Ascending aorta (tissue), 2 donors: ENCODE data around the gene ZNF579. TPM values are rescaled to one million over a fixed set of nuclear protein-coding genes. Genes with fewer than 3 reads are reported as not detected.

Source experiments
- DNase-seq, 2 donors: peaks; one replicate each; pipeline ENCODE4 v3.0.0-alpha.2; 2019; ENCODE audit warnings: low spot score in 2 of 2
- H3K27ac ChIP-seq, 2 donors: fragments of 200-600 bp; sonication (generic); one replicate each; pipeline ENCODE4 v1.5.1; 2016 to 2017; ENCODE audit warnings: mild to moderate bottlenecking in 1 of 2
- H3K27me3 ChIP-seq: fragments of 200-600 bp; sonication (generic); one replicate; pipeline ENCODE4 v1.5.1; 2017
- H3K36me3 ChIP-seq, 2 donors: fragments of 200-600 bp; sonication (generic); one replicate each; pipeline ENCODE4 v1.5.1; 2016
- H3K4me1 ChIP-seq, 2 donors: fragments of 200-600 bp; sonication (generic); one replicate each; pipeline ENCODE4 v1.5.1; 2016 to 2017; ENCODE audit warnings: mild to moderate bottlenecking in 1 of 2
- H3K4me3 ChIP-seq, 2 donors: fragments of 200-600 bp; sonication (generic); one replicate each; pipeline ENCODE4 v1.5.1; 2016 to 2017; ENCODE audit warnings: mild to moderate bottlenecking in 1 of 2
- H3K9me3 ChIP-seq, 2 donors: fragments of 200-600 bp; sonication (generic); one replicate each; pipeline ENCODE4 v1.5.1; 2016
- intact Hi-C: fragments of 100-400 bp; cut with DNase I; formaldehyde crosslinking; loops from one replicate; pipeline ENCODE4 v1.15.1; 2023
- total RNA-seq: library from RNA; depleted of rRNA; stranded (reverse); fragments of >200 nt; gene quantifications from one replicate; pipeline ENCODE4 v1.1.0, GENCODE V29; 2016
- TF ChIP-seq, protein P1 (sequence below), 3 experiments: fragments of 200-600 bp in 2 of 3; fragments of 450-650 bp in 1 of 3; sonication (generic) in 2 of 3; IDR thresholded peaks; one replicate each; pipeline ENCODE4 v1.5.1; 2016 to 2019; ENCODE audit warnings: antibody characterized with exemption in 3 of 3, mild to moderate bottlenecking in 1 of 3, moderate library complexity in 1 of 3

ZNF579 gene
- total RNA-seq, 1 donor from 2014 or later, result 14.2 TPM

GRCh38 chr19:55609326-55609725 lies 28.7 kb upstream of the ZNF579 start:
- peaks cover 3 to 18% of the 10 kb centered on the region in 2 donors for H3K36me3 ChIP-seq
- no peak overlapping the region for H3K27ac ChIP-seq
- H3K4me1 ChIP-seq, result peaks cover 2 to 12% of the 10 kb centered on the region in 2 donors
- H3K27me3 ChIP-seq, result no peaks in the 10 kb centered on the region
- H3K4me3 ChIP-seq, result no peak overlapping the region
- H3K9me3 ChIP-seq, result no peaks in the 10 kb centered on the region
- no peak for DNase-seq
- intact Hi-C loops, result loop anchor here (10.0 kb wide), 1 partner anchor 325 kb away; the partner anchor contains the start of genes BRSK1 and HSPBP1
- TF ChIP-seq, protein P1, sequence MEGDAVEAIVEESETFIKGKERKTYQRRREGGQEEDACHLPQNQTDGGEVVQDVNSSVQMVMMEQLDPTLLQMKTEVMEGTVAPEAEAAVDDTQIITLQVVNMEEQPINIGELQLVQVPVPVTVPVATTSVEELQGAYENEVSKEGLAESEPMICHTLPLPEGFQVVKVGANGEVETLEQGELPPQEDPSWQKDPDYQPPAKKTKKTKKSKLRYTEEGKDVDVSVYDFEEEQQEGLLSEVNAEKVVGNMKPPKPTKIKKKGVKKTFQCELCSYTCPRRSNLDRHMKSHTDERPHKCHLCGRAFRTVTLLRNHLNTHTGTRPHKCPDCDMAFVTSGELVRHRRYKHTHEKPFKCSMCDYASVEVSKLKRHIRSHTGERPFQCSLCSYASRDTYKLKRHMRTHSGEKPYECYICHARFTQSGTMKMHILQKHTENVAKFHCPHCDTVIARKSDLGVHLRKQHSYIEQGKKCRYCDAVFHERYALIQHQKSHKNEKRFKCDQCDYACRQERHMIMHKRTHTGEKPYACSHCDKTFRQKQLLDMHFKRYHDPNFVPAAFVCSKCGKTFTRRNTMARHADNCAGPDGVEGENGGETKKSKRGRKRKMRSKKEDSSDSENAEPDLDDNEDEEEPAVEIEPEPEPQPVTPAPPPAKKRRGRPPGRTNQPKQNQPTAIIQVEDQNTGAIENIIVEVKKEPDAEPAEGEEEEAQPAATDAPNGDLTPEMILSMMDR (IDR thresholded peaks at IDR 0.05), result no peak

DNA sequence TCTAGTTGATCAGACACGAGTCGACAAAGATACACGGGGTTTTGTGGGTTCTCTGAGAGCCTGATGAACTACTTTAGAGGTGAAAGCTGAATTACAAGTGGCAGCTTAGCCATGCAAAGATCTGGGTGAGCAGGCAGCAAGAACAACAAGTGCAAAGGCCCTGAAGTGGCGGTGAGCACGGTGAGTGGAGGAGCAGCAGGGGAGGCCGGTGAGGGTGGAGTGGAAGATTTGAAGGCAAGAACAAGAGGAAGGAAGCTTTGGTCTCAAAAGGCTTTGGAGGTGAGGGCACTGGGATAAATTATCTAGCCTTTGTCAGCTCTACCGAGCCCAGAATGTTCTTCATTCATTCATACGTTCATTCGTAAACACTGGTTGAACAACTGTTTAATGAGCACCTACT lies 26.2 kb upstream of the ZNF579 start:
- Histone ChIP-seq H3K4me1 (peaks cover 3 to 13% of the 10 kb centered on the region in 2 donors), H3K36me3 (peaks cover 0 to 17% of the 10 kb centered on the region in 2 donors), H3K27ac (peak overlapping the region; percentile 92 to 98), H3K9me3 (no peaks in the 10 kb centered on the region), H3K27me3 (no peaks in the 10 kb centered on the region), H3K4me3 (peak overlapping the region; percentile 91 to 93)
- TF ChIP-seq, protein P1 (IDR thresholded peaks at IDR 0.05), result no peak
- intact Hi-C loops, result loop anchor here (10.0 kb wide), 1 partner anchor 322 kb away; the partner anchor contains the start of genes BRSK1 and HSPBP1
- DNase-seq, result no peak

- no peak for DNase-seq
- peak overlapping the region; percentile 92 to 98 for H3K27ac ChIP-seq
- H3K9me3 ChIP-seq, result no peaks in the 10 kb centered on the region
- H3K4me3 ChIP-seq, result peak overlapping the region; percentile 91 to 93
- peaks cover 3 to 13% of the 10 kb centered on the region in 2 donors for H3K4me1 ChIP-seq
- TF ChIP-seq, protein P1 (IDR thresholded peaks at IDR 0.05), result no peak
- H3K27me3 ChIP-seq, result no peaks in the 10 kb centered on the region
- intact Hi-C loops, result loop anchor here (10.0 kb wide), 1 partner anchor 322 kb away; the partner anchor contains the start of genes BRSK1 and HSPBP1
- peaks cover 0 to 17% of the 10 kb centered on the region in 2 donors for H3K36me3 ChIP-seq
These were observed 25.8 kb upstream of the ZNF579 start for GRCh38 chr19:55606471-55606787.

DNA sequence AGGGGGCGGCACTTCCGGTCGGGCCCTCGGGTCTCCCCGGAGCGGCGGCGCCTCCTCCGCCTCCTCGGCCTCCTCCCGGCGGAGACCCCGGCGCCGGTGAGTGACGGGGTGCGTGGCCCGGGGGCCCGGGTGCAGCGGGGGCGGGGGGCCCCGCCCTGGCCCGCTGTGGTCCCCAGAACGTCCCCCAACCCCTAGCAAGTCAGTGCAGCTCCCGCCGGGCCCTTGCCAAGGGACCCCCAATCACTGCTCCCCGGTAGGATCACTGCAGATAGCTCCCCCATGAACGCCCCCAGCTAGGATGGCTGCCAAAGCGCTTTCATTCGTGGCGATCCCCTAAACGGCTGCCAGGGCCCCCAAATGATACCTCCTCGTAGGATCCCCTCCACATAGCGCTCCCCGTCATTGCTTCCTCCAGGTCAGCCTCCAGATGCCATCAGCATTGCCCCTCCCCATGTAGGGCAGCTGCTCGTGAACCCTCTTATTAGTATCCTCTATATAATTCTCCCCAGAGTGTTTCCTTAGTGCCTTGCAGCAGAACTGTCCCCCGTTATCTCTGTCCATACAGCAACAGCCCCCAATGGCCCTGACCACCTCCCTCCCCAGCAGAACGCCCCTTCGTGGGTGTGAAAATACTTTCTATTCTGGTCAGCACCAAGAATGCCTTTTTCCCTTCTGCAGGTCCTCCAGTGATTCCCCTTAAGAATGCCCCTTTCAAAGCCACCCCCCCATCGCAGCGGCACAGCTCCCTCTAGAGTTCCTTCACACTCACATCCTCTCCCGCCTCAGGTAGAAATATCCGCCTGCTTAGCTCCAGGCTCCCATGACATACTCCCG lies 25.2 kb upstream of the ZNF579 start, which contains the start of gene ZNF865:
Gene ZNF865, plus strand, starts transcription at position 11 of the 834 bp plus-strand sequence. CDS start 7,972 bp downstream, outside the sequence.
- intact Hi-C loops, result loop anchor here (1.0 to 10.0 kb wide), 3 partner anchors 18 to 321 kb away; partner anchors contain the start of genes BRSK1, HSPBP1 and ZNF784
- H3K4me3 ChIP-seq, result peak within 1 kb of the TSS; percentile 91 to 93
- H3K36me3 ChIP-seq, result peaks cover 0 to 17% of the 10 kb centered on the region in 2 donors
- DNase-seq, result peak in 1 of 2 donors; percentile 85
- no peaks in the 10 kb centered on the region for H3K27me3 ChIP-seq
- H3K9me3 ChIP-seq, result no peaks in the 10 kb centered on the region
- peak within 1 kb of the TSS; percentile 92 to 98 for H3K27ac ChIP-seq
- TF ChIP-seq, protein P1 (IDR thresholded peaks at IDR 0.05), result peak; percentile 69 to 72 (median 70)
- peaks cover 3 to 13% of the 10 kb centered on the region in 2 donors for H3K4me1 ChIP-seq

GRCh38 chr19:55605207-55605636 lies 24.6 kb upstream of the ZNF579 start:
- peak overlapping the region; percentile 92 to 98 for H3K27ac ChIP-seq
- peak overlapping the region; percentile 91 to 93 for H3K4me3 ChIP-seq
- no peaks in the 10 kb centered on the region for H3K9me3 ChIP-seq
- peaks cover 3 to 13% of the 10 kb centered on the region in 2 donors for H3K4me1 ChIP-seq
- peak; percentile 89 to 98 for DNase-seq
- intact Hi-C loops, result loop anchor here (1.0 to 10.0 kb wide), 3 partner anchors 19 to 320 kb away; partner anchors contain the start of genes BRSK1, HSPBP1 and ZNF784
- TF ChIP-seq, protein P1 (IDR thresholded peaks at IDR 0.05), result no peak
- H3K27me3 ChIP-seq, result no peaks in the 10 kb centered on the region
- peaks cover 0 to 12% of the 10 kb centered on the region in 2 donors for H3K36me3 ChIP-seq
